H7 (cell line): ENCODE measurements around the gene SASH1. TPM values are rescaled to one million over a fixed set of nuclear protein-coding genes. Genes with fewer than 3 reads are reported as not detected.
A peak's percentile ranks its signal among the peaks of the same experiment; 100 is the strongest.

ENCODE experiments used
- DNase-seq: peaks from one replicate; pipeline ENCODE4 v3.0.0; 2012
- H3K27me3 ChIP-seq: 2 replicates; pipeline ENCODE4 v1.6.0; 2011; ENCODE audit warnings: mild to moderate bottlenecking, low read length; ENCODE audit not compliant: control insufficient read depth, insufficient read depth
- H3K36me3 ChIP-seq: replicated peaks from 2 replicates; pipeline ENCODE4 v1.5.1; 2011; ENCODE audit warnings: low read length; ENCODE audit not compliant: control insufficient read depth, insufficient read depth
- H3K4me3 ChIP-seq: 2 replicates; pipeline ENCODE4 v1.5.1; 2011; ENCODE audit warnings: low read depth, mild to moderate bottlenecking, control low read depth, low read length, moderate library complexity; ENCODE audit not compliant: insufficient read depth
- total RNA-seq: library from RNA; depleted of rRNA; stranded (reverse); fragments of >200 nt; shearing (Covaris generic); gene quantifications from 2 replicates; pipeline ENCODE4 v1.2.3, GENCODE V29; 2014

SASH1 gene
- total RNA-seq, 1 experiment from 2014 or later = 11.2 TPM

- H3K36me3 ChIP-seq = no peaks in the 10 kb centered on the region
- no peak for DNase-seq
- H3K27me3 ChIP-seq = no peaks in the 10 kb centered on the region
- no peak overlapping the region for H3K4me3 ChIP-seq
Observed at GRCh38 chr6:148317051-148317450, 25.6 kb upstream of the SASH1 start.

- no peak for DNase-seq
- Histone ChIP-seq H3K27me3 (no peaks in the 10 kb centered on the region), H3K4me3 (no peak overlapping the region), H3K36me3 (no peaks in the 10 kb centered on the region)
Observed at GRCh38 chr6:148317739-148318138, 24.9 kb upstream of the SASH1 start.

GRCh38 chr6:148322704-148323103 lies 19.9 kb upstream of the SASH1 start:
- no peaks in the 10 kb centered on the region for H3K27me3 ChIP-seq
- H3K4me3 ChIP-seq = no peak overlapping the region
- no peaks in the 10 kb centered on the region for H3K36me3 ChIP-seq
- DNase-seq = no peak

GRCh38 chr6:148323344-148323743 lies 19.3 kb upstream of the SASH1 start:
- DNase-seq = no peak
- Histone ChIP-seq H3K4me3 (no peak overlapping the region), H3K36me3 (no peaks in the 10 kb centered on the region), H3K27me3 (no peaks in the 10 kb centered on the region)

- Histone ChIP-seq H3K4me3 (no peak overlapping the region), H3K27me3 (no peaks in the 10 kb centered on the region), H3K36me3 (no peaks in the 10 kb centered on the region)
- no peak for DNase-seq
Observed at GRCh38 chr6:148324297-148324985, 18.2 kb upstream of the SASH1 start.

GRCh38 chr6:148325316-148326068 lies 17.1 kb upstream of the SASH1 start:
- no peaks in the 10 kb centered on the region for H3K27me3 ChIP-seq
- DNase-seq = no peak
- no peaks in the 10 kb centered on the region for H3K36me3 ChIP-seq
- H3K4me3 ChIP-seq = no peak overlapping the region

GRCh38 chr6:148328876-148329555 lies 13.6 kb upstream of the SASH1 start:
- H3K27me3 ChIP-seq = no peaks in the 10 kb centered on the region
- no peak for DNase-seq
- no peak overlapping the region for H3K4me3 ChIP-seq
- no peaks in the 10 kb centered on the region for H3K36me3 ChIP-seq

- H3K36me3 ChIP-seq = no peaks in the 10 kb centered on the region
- no peak overlapping the region for H3K4me3 ChIP-seq
- no peak for DNase-seq
- H3K27me3 ChIP-seq = no peaks in the 10 kb centered on the region
Observed at GRCh38 chr6:148329596-148330381, 12.8 kb upstream of the SASH1 start.

- Histone ChIP-seq H3K36me3 (no peaks in the 10 kb centered on the region), H3K4me3 (no peak overlapping the region), H3K27me3 (no peaks in the 10 kb centered on the region)
- DNase-seq = no peak
Observed at GRCh38 chr6:148332088-148332487, 10.6 kb upstream of the SASH1 start.

- Histone ChIP-seq H3K36me3 (no peaks in the 10 kb centered on the region), H3K4me3 (no peak overlapping the region), H3K27me3 (no peaks in the 10 kb centered on the region)
- DNase-seq = no peak
Observed at GRCh38 chr6:148336901-148337300, 5.7 kb upstream of the SASH1 start.

- Histone ChIP-seq H3K36me3 (no peaks in the 10 kb centered on the region), H3K4me3 (no peak overlapping the region), H3K27me3 (no peaks in the 10 kb centered on the region)
- DNase-seq = no peak
Observed at GRCh38 chr6:148339766-148340165, 2.9 kb upstream of the SASH1 start.

- H3K27me3 ChIP-seq = no peaks in the 10 kb centered on the region
- H3K36me3 ChIP-seq = no peaks in the 10 kb centered on the region
- no peak for DNase-seq
Observed at GRCh38 chr6:148340586-148341297, 1.9 kb upstream of the SASH1 start.

GRCh38 chr6:148342100-148342349 lies 613 bp upstream of the SASH1 start:
- H3K36me3 ChIP-seq = no peaks in the 10 kb centered on the region
- no peaks in the 10 kb centered on the region for H3K27me3 ChIP-seq
- H3K4me3 ChIP-seq = peak overlapping the region; percentile 66
- DNase-seq = no peak

More at GRCh38 chr6:148340586-148341297, 1.9 kb upstream of the SASH1 start:
- H3K4me3 ChIP-seq = no peak overlapping the region
